Stimulated activated CD4-positive, alpha-beta T cell treated with anti-CD3 and anti-CD28 coated beads, Interleukin-2, amount 100 ng/mL, for 4 hours (primary cell): ENCODE results near the gene CACNA2D4.

Source experiments
- DNase-seq: peaks from one replicate; pipeline ENCODE4 v3.0.0-alpha.2; 2020; ENCODE audit warnings: low read depth

Gene CACNA2D4

GRCh38 chr12:1934831-1935230 lies 16.4 kb upstream of the CACNA2D4 start:
- DNase-seq = no peak

GRCh38 chr12:1934068-1934467 lies 15.6 kb upstream of the CACNA2D4 start:
- no peak for DNase-seq

GRCh38 chr12:1933342-1934051 lies 15.0 kb upstream of the CACNA2D4 start:
- no peak for DNase-seq

GRCh38 chr12:1932264-1932777 lies 13.9 kb upstream of the CACNA2D4 start:
- DNase-seq = no peak

GRCh38 chr12:1931642-1932041 lies 13.2 kb upstream of the CACNA2D4 start:
- DNase-seq = no peak

GRCh38 chr12:1930803-1931597 lies 12.5 kb upstream of the CACNA2D4 start:
- no peak for DNase-seq

- DNase-seq = no peak
These were observed 11.7 kb upstream of the CACNA2D4 start for GRCh38 chr12:1929985-1930802.

GRCh38 chr12:1929241-1929984 lies 11.0 kb upstream of the CACNA2D4 start:
- no peak for DNase-seq

GRCh38 chr12:1928439-1929121 lies 10.1 kb upstream of the CACNA2D4 start:
- no peak for DNase-seq

GRCh38 chr12:1927751-1928351 lies 9.4 kb upstream of the CACNA2D4 start:
- DNase-seq = no peak

GRCh38 chr12:1927051-1927680 lies 8.7 kb upstream of the CACNA2D4 start:
- DNase-seq = no peak

GRCh38 chr12:1926251-1926657 lies 7.8 kb upstream of the CACNA2D4 start:
- DNase-seq = no peak

GRCh38 chr12:1925684-1926006 lies 7.2 kb upstream of the CACNA2D4 start:
- DNase-seq = no peak

GRCh38 chr12:1924996-1925683 lies 6.7 kb upstream of the CACNA2D4 start:
- no peak for DNase-seq

- no peak for DNase-seq
These were observed 4.5 kb upstream of the CACNA2D4 start for GRCh38 chr12:1922985-1923384.

- DNase-seq = no peak
These were observed 3.7 kb upstream of the CACNA2D4 start for GRCh38 chr12:1922075-1922709.

GRCh38 chr12:1920971-1921370 lies 2.5 kb upstream of the CACNA2D4 start:
- DNase-seq = no peak

- no peak for DNase-seq
These were observed 2.0 kb upstream of the CACNA2D4 start for GRCh38 chr12:1920436-1920835.

- no peak for DNase-seq
These were observed 1.3 kb upstream of the CACNA2D4 start for GRCh38 chr12:1919763-1920162.
